GM19395 (cell line): ENCODE data around the gene ZNF441.
"Not testable (repeated sequence)": the region's sequence is repeated elsewhere in the genome, so short reads cannot be mapped to it uniquely, and the experiment has no call there.

ENCODE experiments used
- ATAC-seq: cut with Tn5 transposase; IDR thresholded peaks from one replicate; pipeline ENCODE4 v1.9.1; 2021; ENCODE audit warnings: mild to moderate bottlenecking, moderate library complexity; ENCODE audit not compliant: unreplicated experiment

ZNF441 gene

GRCh38 chr19:11776669-11777068 is 9.9 kb downstream of the ZNF441 start:
- not testable (repeated sequence) for ATAC-seq

- no peak for ATAC-seq
Observed at GRCh38 chr19:11780431-11781020, 13.7 kb downstream of the ZNF441 start.

GRCh38 chr19:11781295-11782057 is 14.7 kb downstream of the ZNF441 start:
- ATAC-seq = no peak

- ATAC-seq = no peak
Observed at GRCh38 chr19:11783767-11784166, 17.0 kb downstream of the ZNF441 start.

GRCh38 chr19:11784356-11784755 is 17.6 kb downstream of the ZNF441 start:
- ATAC-seq = no peak

GRCh38 chr19:11787536-11787935 is 20.7 kb downstream of the ZNF441 start:
- no peak for ATAC-seq

GRCh38 chr19:11792942-11793341 is 26.1 kb downstream of the ZNF441 start:
- ATAC-seq = no peak

GRCh38 chr19:11797491-11797890 is 30.7 kb downstream of the ZNF441 start:
- peak; percentile 65 for ATAC-seq

GRCh38 chr19:11798391-11799330 is 31.9 kb downstream of the ZNF441 start, which contains the start of gene ZNF491:
Gene ZNF491 (plus strand): TSS chr19:11798523. CDS start chr19:11805954, 7,431 bp downstream.
- peak; percentile 89 for ATAC-seq

GRCh38 chr19:11806354-11807098 is 39.7 kb downstream of the ZNF441 start:
- ATAC-seq = no peak

GRCh38 chr19:11807099-11807380 is 40.2 kb downstream of the ZNF441 start:
- no peak for ATAC-seq

- ATAC-seq = peak; percentile 48
Observed at GRCh38 chr19:11813703-11814028, 46.9 kb downstream of the ZNF441 start.

GRCh38 chr19:11814029-11814699 is 47.4 kb downstream of the ZNF441 start, which contains the start of gene ZNF440:
Gene ZNF440 (plus strand): TSS chr19:11814273. CDS start chr19:11814448, 175 bp downstream.
- peak; percentile 97 for ATAC-seq

- ATAC-seq = no peak
Observed at GRCh38 chr19:11814700-11815035, 47.9 kb downstream of the ZNF441 start.

GRCh38 chr19:11821474-11822109 is 54.8 kb downstream of the ZNF441 start:
- ATAC-seq = no peak

GRCh38 chr19:11828957-11829876 is 62.4 kb downstream of the ZNF441 start:
- ATAC-seq = not testable (repeated sequence)

GRCh38 chr19:11832253-11832912 is 65.6 kb downstream of the ZNF441 start:
- ATAC-seq = no peak

- no peak for ATAC-seq
Observed at GRCh38 chr19:11833541-11833940, 66.7 kb downstream of the ZNF441 start.
